GM21619 (cell line): ENCODE data around the gene CUX1.
"Not testable (repeated sequence)": the region's sequence is repeated elsewhere in the genome, so short reads cannot be mapped to it uniquely, and the experiment has no call there.

Experiments
- ATAC-seq: cut with Tn5 transposase; IDR thresholded peaks from one replicate; pipeline ENCODE4 v1.9.1; 2021; ENCODE audit not compliant: unreplicated experiment

CUX1 gene

GRCh38 chr7:101824440-101824839 lies 7.0 kb downstream of the CUX1 start:
- ATAC-seq, result no peak

- no peak for ATAC-seq
Measured at GRCh38 chr7:101826081-101826835, 8.8 kb downstream of the CUX1 start.

- ATAC-seq, result no peak
Measured at GRCh38 chr7:101828301-101829020, 11.0 kb downstream of the CUX1 start.

- ATAC-seq, result no peak
Measured at GRCh38 chr7:101829374-101829773, 11.9 kb downstream of the CUX1 start.

GRCh38 chr7:101829821-101830220 lies 12.4 kb downstream of the CUX1 start:
- ATAC-seq, result no peak

GRCh38 chr7:101831396-101831795 lies 14.0 kb downstream of the CUX1 start:
- ATAC-seq, result not testable (repeated sequence)

- no peak for ATAC-seq
Measured at GRCh38 chr7:101832205-101832631, 14.8 kb downstream of the CUX1 start.

- no peak for ATAC-seq
Measured at GRCh38 chr7:101832685-101833375, 15.4 kb downstream of the CUX1 start.

- ATAC-seq, result no peak
Measured at GRCh38 chr7:101833799-101834198, 16.4 kb downstream of the CUX1 start.

- ATAC-seq, result no peak
Measured at GRCh38 chr7:101835136-101835535, 17.7 kb downstream of the CUX1 start.

GRCh38 chr7:101837433-101837832 lies 20.0 kb downstream of the CUX1 start:
- ATAC-seq, result not testable (repeated sequence)

- ATAC-seq, result no peak
Measured at GRCh38 chr7:101838837-101839483, 21.5 kb downstream of the CUX1 start.

GRCh38 chr7:101841328-101841727 lies 23.9 kb downstream of the CUX1 start:
- ATAC-seq, result no peak

- no peak for ATAC-seq
Measured at GRCh38 chr7:101843293-101844271, 26.2 kb downstream of the CUX1 start.

GRCh38 chr7:101845974-101846373 lies 28.5 kb downstream of the CUX1 start:
- no peak for ATAC-seq

GRCh38 chr7:101846800-101847538 lies 29.5 kb downstream of the CUX1 start:
- no peak for ATAC-seq

GRCh38 chr7:101848208-101848951 lies 31.0 kb downstream of the CUX1 start:
- no peak for ATAC-seq

GRCh38 chr7:101849314-101849713 lies 31.9 kb downstream of the CUX1 start:
- ATAC-seq, result not testable (repeated sequence)

- ATAC-seq, result not testable (repeated sequence)
Measured at GRCh38 chr7:101852364-101852763, 34.9 kb downstream of the CUX1 start.
